ENCODE results near the gene DTNBP1. TPM values are rescaled to one million over a fixed set of nuclear protein-coding genes. Genes with fewer than 3 reads are reported as not detected.

The DTNBP1 gene
- total RNA-seq, 1 experiment from 2014 or later = 13.5 TPM

DNA sequence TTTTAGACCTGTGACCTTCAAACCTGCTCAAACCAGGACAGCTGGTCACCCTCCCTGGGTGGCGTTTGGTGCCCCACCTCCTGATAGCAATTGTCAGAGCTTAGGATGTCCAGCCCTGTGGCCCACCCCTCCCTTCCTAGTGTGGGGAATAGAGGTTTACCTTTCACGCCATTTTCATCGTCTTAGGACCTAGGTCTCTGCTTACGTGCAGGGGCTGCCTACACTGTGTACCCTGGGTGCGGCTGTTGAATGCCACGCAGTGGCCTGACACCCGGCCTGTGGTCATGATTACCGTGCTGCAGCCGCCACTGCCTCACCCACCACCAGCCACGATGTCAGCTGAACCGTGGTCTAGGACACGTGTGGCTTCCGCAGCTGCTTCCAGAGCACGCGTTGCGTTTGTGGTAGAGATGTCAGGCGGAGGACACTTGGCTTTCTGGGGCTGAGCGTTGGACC, 157.3 kb downstream of the DTNBP1 start:
- Mint-ChIP-seq H3K9me3 (ENCODE audit: unreplicated experiment) (no peaks in the 10 kb centered on the region), H3K36me3 (ENCODE audit: insufficient read depth, unreplicated experiment) (peaks cover 52% of the 10 kb centered on the region), H3K4me3 (ENCODE audit: unreplicated experiment) (peak overlapping the region; percentile 56), H3K4me1 (ENCODE audit: insufficient read depth, unreplicated experiment) (peaks cover 11% of the 10 kb centered on the region), H3K27ac (ENCODE audit: low read depth, unreplicated experiment) (no peak overlapping the region), H3K27me3 (ENCODE audit: insufficient read depth, unreplicated experiment) (no peaks in the 10 kb centered on the region)
- no peak for TF ChIP-seq CTCF (IDR thresholded peaks at IDR 0.05; ENCODE audit: unreplicated experiment)
- ChIA-PET POLR2A (no interaction called here), CTCF (interaction anchor here (0.7 to 1.1 kb wide), 3 partner anchors 117 to 1676 kb away, joined by 3 to 5 read pairs (median 3); no protein-coding TSS in a partner anchor)
- no TSS peak for BruUV-seq (replicated peaks)
- intact Hi-C loops (cut with micrococcal nuclease) = no loop called here
- DNase-seq (ENCODE audit: unreplicated experiment) = no peak

DNA sequence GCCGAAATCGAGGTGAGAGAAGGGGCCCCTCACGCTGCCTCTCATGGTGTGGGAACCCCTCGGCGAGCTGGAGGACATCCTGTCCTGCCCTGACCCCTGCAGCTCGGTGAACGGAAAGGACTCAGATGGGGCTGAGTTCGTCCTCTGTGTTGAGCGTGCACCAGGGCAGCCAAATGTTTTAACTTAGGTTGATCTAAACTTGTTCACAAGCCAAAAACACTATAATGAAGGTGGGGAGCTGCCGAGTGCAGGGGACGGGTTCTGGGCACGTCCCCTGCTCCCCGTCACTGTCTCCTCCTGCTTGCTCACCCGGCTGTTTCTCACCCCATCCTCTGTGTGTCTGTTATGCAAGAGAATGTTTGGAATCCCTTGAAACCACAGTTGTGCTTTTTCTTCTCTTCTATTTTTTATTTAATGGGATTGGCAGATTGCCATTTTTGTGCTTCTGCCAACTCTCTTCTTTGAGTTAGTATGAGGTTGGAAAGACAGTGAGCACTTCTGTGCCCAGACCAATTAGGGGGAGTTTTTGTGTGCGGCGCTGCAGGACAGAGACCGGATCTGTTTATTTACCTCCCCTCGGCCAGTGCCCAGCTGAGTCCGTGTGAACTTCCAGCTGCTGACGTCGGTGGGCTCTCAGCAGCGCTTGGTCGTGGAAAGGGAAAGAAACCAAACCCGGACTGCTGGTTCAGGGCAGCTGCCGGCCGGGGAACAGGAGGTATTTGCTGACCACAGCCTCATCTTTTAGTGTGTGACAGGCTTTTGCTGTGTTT, 158.1 kb downstream of the DTNBP1 start:
- BruUV-seq (replicated peaks) = no TSS peak
- intact Hi-C loops (cut with micrococcal nuclease) = no loop called here
- Mint-ChIP-seq H3K9me3 (ENCODE audit: unreplicated experiment) (no peaks in the 10 kb centered on the region), H3K4me1 (ENCODE audit: insufficient read depth, unreplicated experiment) (peaks cover 11% of the 10 kb centered on the region), H3K27ac (ENCODE audit: low read depth, unreplicated experiment) (no peak overlapping the region), H3K36me3 (ENCODE audit: insufficient read depth, unreplicated experiment) (peaks cover 53% of the 10 kb centered on the region), H3K4me3 (ENCODE audit: unreplicated experiment) (peak overlapping the region; percentile 56), H3K27me3 (ENCODE audit: insufficient read depth, unreplicated experiment) (no peaks in the 10 kb centered on the region)
- no peak for TF ChIP-seq CTCF (IDR thresholded peaks at IDR 0.05; ENCODE audit: unreplicated experiment)
- ChIA-PET CTCF (interaction anchor here (0.6 to 1.1 kb wide), 4 partner anchors 72 to 1675 kb away, joined by 3 read pairs; no protein-coding TSS in a partner anchor), POLR2A (interaction anchor here (0.8 kb wide), 1 partner anchor 118 kb away, joined by 3 read pairs; no protein-coding TSS in a partner anchor)
- peak; percentile 96 for DNase-seq (ENCODE audit: unreplicated experiment)

GRCh38 chr6:15504040-15504495, 158.8 kb downstream of the DTNBP1 start:
- no peak overlapping the region for H3K4me3 Mint-ChIP-seq (ENCODE audit: unreplicated experiment)
- ChIA-PET POLR2A (interaction anchor here (0.7 kb wide), 1 partner anchor 295 kb away, joined by 3 read pairs; no protein-coding TSS in a partner anchor), CTCF (interaction anchor here (0.6 to 0.8 kb wide), 2 partner anchors 148 to 861 kb away, joined by 3 read pairs; no protein-coding TSS in a partner anchor)
- no peaks in the 10 kb centered on the region for H3K9me3 Mint-ChIP-seq (ENCODE audit: unreplicated experiment)
- H3K4me1 Mint-ChIP-seq (ENCODE audit: insufficient read depth, unreplicated experiment) = peaks cover 12% of the 10 kb centered on the region
- BruUV-seq (replicated peaks) = no TSS peak
- intact Hi-C loops (cut with micrococcal nuclease) = no loop called here
- no peak for DNase-seq (ENCODE audit: unreplicated experiment)
- no peak for TF ChIP-seq CTCF (IDR thresholded peaks at IDR 0.05; ENCODE audit: unreplicated experiment)
- H3K36me3 Mint-ChIP-seq (ENCODE audit: insufficient read depth, unreplicated experiment) = peaks cover 53% of the 10 kb centered on the region
- no peaks in the 10 kb centered on the region for H3K27me3 Mint-ChIP-seq (ENCODE audit: insufficient read depth, unreplicated experiment)
- H3K27ac Mint-ChIP-seq (ENCODE audit: low read depth, unreplicated experiment) = no peak overlapping the region

GRCh38 chr6:15503346-15503680, 159.5 kb downstream of the DTNBP1 start:
- no peak overlapping the region for H3K27ac Mint-ChIP-seq (ENCODE audit: low read depth, unreplicated experiment)
- H3K9me3 Mint-ChIP-seq (ENCODE audit: unreplicated experiment) = no peaks in the 10 kb centered on the region
- ChIA-PET POLR2A (interaction anchor here (0.7 kb wide), 1 partner anchor 294 kb away, joined by 3 read pairs; no protein-coding TSS in a partner anchor), CTCF (interaction anchor here (0.6 kb wide), 1 partner anchor 861 kb away, joined by 3 read pairs; no protein-coding TSS in a partner anchor)
- DNase-seq (ENCODE audit: unreplicated experiment) = no peak
- H3K36me3 Mint-ChIP-seq (ENCODE audit: insufficient read depth, unreplicated experiment) = peaks cover 48% of the 10 kb centered on the region
- peaks cover 20% of the 10 kb centered on the region for H3K4me1 Mint-ChIP-seq (ENCODE audit: insufficient read depth, unreplicated experiment)
- H3K27me3 Mint-ChIP-seq (ENCODE audit: insufficient read depth, unreplicated experiment) = no peaks in the 10 kb centered on the region
- TF ChIP-seq CTCF (IDR thresholded peaks at IDR 0.05; ENCODE audit: unreplicated experiment) = no peak
- BruUV-seq (replicated peaks) = no TSS peak
- intact Hi-C loops (cut with micrococcal nuclease) = no loop called here
- no peak overlapping the region for H3K4me3 Mint-ChIP-seq (ENCODE audit: unreplicated experiment)
